Activated T-helper 17 cell treated with anti-CD3 and anti-CD28 coated beads, Interleukin-2, amount 50 U/mL, for 72 hours (primary cell): Measurements from ENCODE around the gene DNAH12. TPM values are rescaled to one million over a fixed set of nuclear protein-coding genes. Genes with fewer than 3 reads are reported as not detected.
"Not testable (repeated sequence)": the region's sequence is repeated elsewhere in the genome, so short reads cannot be mapped to it uniquely, and the experiment has no call there.

Experiments
- ATAC-seq: fragments of 150-1000 bp; cut with Tn5 transposase; replicated peaks from 2 replicates; pipeline ENCODE4 v1.10.0; 2021; ENCODE audit warnings: mild to moderate bottlenecking, moderate library complexity
- H3K27ac Mint-ChIP-seq: one replicate; pipeline ENCODE4 v1.8.0; 2022; ENCODE audit warnings: mixed read lengths
- H3K27me3 Mint-ChIP-seq: one replicate; pipeline ENCODE4 v1.8.0; 2022; ENCODE audit warnings: mixed read lengths
- H3K36me3 Mint-ChIP-seq: one replicate; pipeline ENCODE4 v1.8.0; 2022; ENCODE audit warnings: low read depth, mild to moderate bottlenecking, mixed read lengths
- H3K4me1 Mint-ChIP-seq: one replicate; pipeline ENCODE4 v1.8.0; 2022; ENCODE audit warnings: mixed read lengths
- H3K4me3 Mint-ChIP-seq: one replicate; pipeline ENCODE4 v1.8.0; 2022; ENCODE audit warnings: mild to moderate bottlenecking, mixed read lengths
- H3K9me3 Mint-ChIP-seq: one replicate; pipeline ENCODE4 v1.8.0; 2022; ENCODE audit warnings: mixed read lengths
- total RNA-seq, 2 donors: library from RNA; stranded (reverse); gene quantifications; one replicate each; pipeline ENCODE4 v1.2.3, GENCODE V29; 2022

The DNAH12 gene
- total RNA-seq, 2 donors from 2014 or later = 0.08 TPM; not detected in 1

DNA sequence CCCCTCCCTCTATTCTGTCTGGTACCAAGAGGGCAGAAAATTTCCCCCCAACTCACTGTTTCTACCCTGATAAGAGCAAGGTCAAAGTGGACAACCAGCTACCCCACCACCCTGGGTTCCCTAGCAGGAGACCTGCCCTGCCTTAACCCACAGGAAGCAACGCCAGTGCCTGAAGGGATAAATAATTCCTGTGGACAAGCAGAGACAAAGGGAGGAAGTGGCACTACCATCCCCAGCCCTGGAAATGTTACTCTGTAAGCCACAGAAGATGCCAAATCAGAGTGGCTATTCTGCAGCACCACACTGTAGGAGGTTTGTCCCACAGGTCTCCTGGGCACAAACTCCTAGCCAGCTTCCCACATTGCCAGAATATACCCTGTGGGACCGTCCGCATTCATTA lies 80.1 kb downstream of the DNAH12 start:
- no peak for ATAC-seq
- H3K27me3 Mint-ChIP-seq = peaks cover 3% of the 10 kb centered on the region
- H3K4me1 Mint-ChIP-seq = no peaks in the 10 kb centered on the region
- H3K36me3 Mint-ChIP-seq = no peaks in the 10 kb centered on the region
- no peak overlapping the region for H3K4me3 Mint-ChIP-seq
- no peaks in the 10 kb centered on the region for H3K9me3 Mint-ChIP-seq
- H3K27ac Mint-ChIP-seq = no peak overlapping the region

GRCh38 chr3:57451150-57451846 lies 92.8 kb downstream of the DNAH12 start:
- Mint-ChIP-seq H3K27ac (no peak overlapping the region), H3K4me3 (no peak overlapping the region), H3K27me3 (peaks cover 17% of the 10 kb centered on the region), H3K36me3 (no peaks in the 10 kb centered on the region), H3K9me3 (no peaks in the 10 kb centered on the region), H3K4me1 (no peaks in the 10 kb centered on the region)
- ATAC-seq = no peak

DNA sequence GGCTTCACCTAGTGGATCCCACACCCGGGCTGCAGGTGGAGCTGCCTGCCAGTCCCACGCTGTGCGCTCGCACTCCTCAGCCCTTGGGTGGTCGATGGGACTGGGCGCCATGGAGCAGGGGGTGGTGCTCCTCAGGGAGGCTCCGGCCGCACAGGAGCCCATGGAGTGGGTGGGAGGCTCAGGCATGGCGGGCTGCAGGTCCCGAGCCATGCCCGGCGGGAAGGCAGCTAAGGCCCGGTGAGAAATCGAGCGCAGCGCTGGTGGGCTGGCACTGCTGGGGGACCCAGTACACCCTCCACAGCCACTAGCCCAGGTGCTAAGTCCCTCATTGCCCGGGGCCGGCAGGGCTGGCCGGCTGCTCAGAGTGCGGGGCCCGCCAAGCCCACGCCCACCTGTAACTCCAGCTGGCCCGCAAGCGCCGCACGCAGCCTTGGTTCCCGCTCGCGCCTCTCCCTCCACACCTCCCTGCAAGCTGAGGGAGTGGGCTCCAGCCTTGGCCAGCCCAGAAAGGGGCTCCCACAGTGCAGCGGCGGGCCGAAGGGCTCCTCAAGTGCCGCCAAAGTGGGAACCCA lies 94.8 kb downstream of the DNAH12 start:
- not testable (repeated sequence) for H3K36me3 Mint-ChIP-seq, H3K4me1 Mint-ChIP-seq, H3K9me3 Mint-ChIP-seq, H3K4me3 Mint-ChIP-seq, ATAC-seq, H3K27ac Mint-ChIP-seq
- H3K27me3 Mint-ChIP-seq = peaks cover 17% of the 10 kb centered on the region

DNA sequence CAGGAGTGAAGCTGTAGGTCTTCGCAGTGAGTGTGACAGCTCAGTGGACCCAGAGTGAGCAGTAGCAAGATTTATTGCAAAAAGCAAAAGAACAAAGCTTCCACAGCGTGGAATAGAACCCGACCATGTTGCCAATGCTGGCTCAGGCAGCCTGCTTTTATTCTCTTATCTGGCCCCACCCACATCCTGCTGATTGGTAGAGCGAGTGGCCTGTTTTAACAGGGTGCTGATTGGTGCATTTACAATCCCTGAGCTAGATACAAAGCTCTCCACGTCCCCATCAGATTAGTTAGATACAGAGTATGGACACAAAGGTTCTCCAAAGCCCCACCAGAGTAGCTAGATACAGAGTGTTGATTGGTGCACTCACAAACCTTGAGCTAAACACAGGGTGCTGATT lies 95.7 kb downstream of the DNAH12 start:
- not testable (repeated sequence) for H3K36me3 Mint-ChIP-seq, H3K27ac Mint-ChIP-seq, H3K4me3 Mint-ChIP-seq, H3K4me1 Mint-ChIP-seq, ATAC-seq, H3K9me3 Mint-ChIP-seq
- H3K27me3 Mint-ChIP-seq = peaks cover 17% of the 10 kb centered on the region

- no peak overlapping the region for H3K27ac Mint-ChIP-seq
- no peaks in the 10 kb centered on the region for H3K4me1 Mint-ChIP-seq
- H3K36me3 Mint-ChIP-seq = no peaks in the 10 kb centered on the region
- no peak overlapping the region for H3K4me3 Mint-ChIP-seq
- no peak for ATAC-seq
- H3K9me3 Mint-ChIP-seq = no peaks in the 10 kb centered on the region
- peaks cover 12% of the 10 kb centered on the region for H3K27me3 Mint-ChIP-seq
These were observed 97.8 kb downstream of the DNAH12 start for GRCh38 chr3:57446318-57446841.

DNA sequence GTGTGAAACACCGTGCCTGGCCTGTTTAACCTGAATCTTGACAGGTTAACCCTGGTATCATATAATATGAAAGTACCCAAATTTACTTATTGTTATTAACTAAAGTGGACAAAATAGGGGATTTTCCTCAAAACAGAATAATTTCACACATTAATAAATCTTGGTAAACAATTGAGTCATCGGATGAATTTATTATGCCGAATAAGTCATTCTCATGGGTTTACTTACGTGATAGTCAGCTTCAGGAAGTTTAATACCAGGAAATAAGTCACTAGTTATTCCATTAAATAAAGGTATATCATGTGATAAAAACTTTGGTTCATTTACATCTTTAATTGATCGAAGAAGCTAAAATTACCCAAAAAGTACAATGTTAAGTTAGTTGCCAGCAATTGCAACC lies 99.7 kb downstream of the DNAH12 start:
- Mint-ChIP-seq H3K4me3 (no peak overlapping the region), H3K9me3 (no peaks in the 10 kb centered on the region), H3K27me3 (peaks cover 18% of the 10 kb centered on the region), H3K27ac (no peak overlapping the region), H3K4me1 (no peaks in the 10 kb centered on the region), H3K36me3 (no peaks in the 10 kb centered on the region)
- no peak for ATAC-seq

DNA sequence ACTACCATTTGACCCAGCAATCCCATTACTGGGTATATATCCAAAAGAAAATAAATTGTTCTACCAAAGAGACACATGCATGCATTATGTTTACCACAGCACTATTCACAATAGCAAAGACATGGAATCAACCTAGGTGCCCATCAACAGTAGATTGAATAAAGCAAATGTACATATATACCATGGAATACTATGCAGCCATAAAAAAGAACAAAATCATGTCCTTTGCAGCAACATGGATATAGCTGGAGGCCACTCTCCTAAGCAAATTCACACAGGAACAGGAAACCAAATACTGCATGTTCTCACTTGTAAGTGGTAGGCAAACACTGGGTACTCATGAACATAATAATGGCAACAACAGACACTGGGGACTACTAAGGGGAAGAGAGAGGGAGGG lies 104.0 kb downstream of the DNAH12 start:
- H3K4me1 Mint-ChIP-seq, H3K9me3 Mint-ChIP-seq, H3K4me3 Mint-ChIP-seq, H3K27ac Mint-ChIP-seq, ATAC-seq, H3K36me3 Mint-ChIP-seq: not testable (repeated sequence)
- peaks cover 28% of the 10 kb centered on the region for H3K27me3 Mint-ChIP-seq

DNA sequence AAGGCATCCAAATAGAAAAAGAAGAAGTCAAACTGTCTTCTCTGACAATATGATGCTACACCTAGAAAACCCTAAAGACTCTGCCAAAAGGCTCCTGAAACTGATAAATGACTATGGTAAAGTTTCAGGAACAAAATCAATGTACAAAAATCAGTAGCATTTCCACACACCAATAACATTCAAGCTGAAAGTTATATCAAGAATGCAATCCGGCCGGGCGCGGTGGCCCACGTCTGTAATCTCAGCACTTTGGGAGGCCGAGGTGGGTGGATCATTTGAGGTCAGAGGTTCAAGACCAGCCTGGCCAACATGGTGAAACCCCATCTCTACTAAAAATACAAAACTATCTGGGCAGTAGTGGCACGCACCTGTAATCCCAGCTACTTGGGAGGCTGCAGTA lies 105.7 kb downstream of the DNAH12 start:
- H3K4me1 Mint-ChIP-seq, H3K27ac Mint-ChIP-seq, H3K9me3 Mint-ChIP-seq, H3K36me3 Mint-ChIP-seq, H3K4me3 Mint-ChIP-seq: not testable (repeated sequence)
- H3K27me3 Mint-ChIP-seq = peaks cover 28% of the 10 kb centered on the region
- ATAC-seq = peak; percentile 48

DNA sequence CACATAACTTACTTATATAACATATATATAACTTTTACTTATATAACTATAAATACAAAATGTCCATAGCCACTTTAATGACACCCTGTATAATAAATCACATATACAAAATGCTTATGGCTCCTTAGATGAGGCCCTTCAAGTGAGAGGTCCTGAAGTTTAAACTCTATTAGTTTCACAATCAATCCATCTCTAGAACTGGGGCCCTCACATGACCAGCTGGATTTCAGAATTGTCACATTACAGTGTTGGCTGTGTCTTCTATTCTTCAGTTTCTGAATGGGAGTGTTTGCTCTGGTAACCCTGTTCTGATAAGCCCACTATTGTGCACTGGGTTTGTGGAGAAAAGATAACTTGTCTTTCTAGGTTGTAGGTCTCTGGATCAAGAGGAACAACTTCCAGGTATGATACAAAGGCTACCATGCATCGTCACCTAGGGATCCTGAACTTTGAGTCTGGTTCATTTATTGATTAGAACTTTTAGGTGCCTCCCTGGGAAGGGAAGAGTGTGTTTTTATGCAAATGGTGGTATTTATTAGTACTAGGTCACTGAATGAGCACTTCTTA lies 107.9 kb downstream of the DNAH12 start:
- Mint-ChIP-seq H3K36me3 (no peaks in the 10 kb centered on the region), H3K27me3 (peaks cover 33% of the 10 kb centered on the region), H3K4me3 (no peak overlapping the region), H3K4me1 (no peaks in the 10 kb centered on the region), H3K9me3 (no peaks in the 10 kb centered on the region), H3K27ac (no peak overlapping the region)
- no peak for ATAC-seq

GRCh38 chr3:57434041-57434440 lies 110.1 kb downstream of the DNAH12 start:
- ATAC-seq = no peak
- Mint-ChIP-seq H3K4me3 (no peak overlapping the region), H3K27ac (no peak overlapping the region), H3K4me1 (no peaks in the 10 kb centered on the region), H3K27me3 (peaks cover 19% of the 10 kb centered on the region), H3K9me3 (no peaks in the 10 kb centered on the region), H3K36me3 (no peaks in the 10 kb centered on the region)

DNA sequence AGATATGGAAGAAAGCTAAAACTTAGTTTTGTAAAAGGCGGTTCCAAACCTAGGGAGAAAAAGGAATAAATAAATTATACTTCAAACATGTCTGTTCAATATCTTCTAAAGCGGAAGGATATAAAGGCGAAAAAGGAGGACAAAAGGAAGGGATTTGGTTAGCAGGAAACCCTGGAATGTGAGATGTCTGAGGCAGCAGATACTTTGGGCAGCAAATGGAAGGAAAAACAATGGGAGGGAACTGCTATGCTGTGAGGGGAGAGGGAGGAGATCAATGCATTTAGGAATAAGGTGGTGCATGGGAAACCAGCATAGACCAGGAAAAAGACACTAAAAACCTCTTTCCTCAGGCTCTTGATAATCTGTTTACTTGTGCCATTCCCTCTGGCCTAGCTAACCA lies 120.8 kb downstream of the DNAH12 start:
- no peaks in the 10 kb centered on the region for H3K9me3 Mint-ChIP-seq
- H3K4me3 Mint-ChIP-seq = no peak overlapping the region
- H3K27me3 Mint-ChIP-seq = peaks cover 23% of the 10 kb centered on the region
- H3K27ac Mint-ChIP-seq = no peak overlapping the region
- H3K4me1 Mint-ChIP-seq = no peaks in the 10 kb centered on the region
- ATAC-seq = no peak
- H3K36me3 Mint-ChIP-seq = no peaks in the 10 kb centered on the region

- no peaks in the 10 kb centered on the region for H3K9me3 Mint-ChIP-seq
- no peak overlapping the region for H3K4me3 Mint-ChIP-seq
- no peaks in the 10 kb centered on the region for H3K4me1 Mint-ChIP-seq
- H3K27ac Mint-ChIP-seq = no peak overlapping the region
- no peak for ATAC-seq
- no peaks in the 10 kb centered on the region for H3K36me3 Mint-ChIP-seq
- peaks cover 18% of the 10 kb centered on the region for H3K27me3 Mint-ChIP-seq
These were observed 122.8 kb downstream of the DNAH12 start for GRCh38 chr3:57421336-57421735.

DNA sequence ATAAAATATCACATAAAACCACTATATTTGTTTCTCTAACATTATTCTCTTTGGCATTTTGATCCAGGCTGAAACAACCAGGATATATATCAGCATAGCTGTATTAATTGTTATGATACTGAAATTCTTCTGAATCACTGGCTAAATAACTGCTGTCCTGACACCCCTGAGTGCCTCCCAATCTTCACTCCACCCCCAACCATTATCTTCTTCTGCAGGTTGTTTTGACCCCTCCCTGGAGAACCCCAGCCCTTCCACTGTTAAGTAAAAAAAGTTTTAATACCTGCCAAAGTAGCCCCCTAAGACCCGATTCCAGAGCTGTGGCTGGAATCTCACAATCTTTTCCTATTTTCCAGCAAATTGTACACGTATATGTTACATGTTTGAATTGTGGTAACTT lies 124.1 kb downstream of the DNAH12 start:
- ATAC-seq = no peak
- no peaks in the 10 kb centered on the region for H3K9me3 Mint-ChIP-seq
- no peaks in the 10 kb centered on the region for H3K4me1 Mint-ChIP-seq
- H3K27me3 Mint-ChIP-seq = peaks cover 11% of the 10 kb centered on the region
- no peak overlapping the region for H3K27ac Mint-ChIP-seq
- no peak overlapping the region for H3K4me3 Mint-ChIP-seq
- no peaks in the 10 kb centered on the region for H3K36me3 Mint-ChIP-seq

- Mint-ChIP-seq H3K4me3 (no peak overlapping the region), H3K4me1 (no peaks in the 10 kb centered on the region), H3K36me3 (no peaks in the 10 kb centered on the region), H3K27me3 (peaks cover 23% of the 10 kb centered on the region), H3K27ac (no peak overlapping the region), H3K9me3 (no peaks in the 10 kb centered on the region)
- ATAC-seq = no peak
These were observed 132.4 kb downstream of the DNAH12 start for GRCh38 chr3:57411715-57412114.

GRCh38 chr3:57409471-57409870 lies 134.7 kb downstream of the DNAH12 start:
- Mint-ChIP-seq H3K4me1 (no peaks in the 10 kb centered on the region), H3K9me3 (no peaks in the 10 kb centered on the region), H3K4me3 (no peak overlapping the region), H3K27me3 (peaks cover 23% of the 10 kb centered on the region), H3K27ac (no peak overlapping the region), H3K36me3 (no peaks in the 10 kb centered on the region)
- ATAC-seq = no peak
